Measurements from ENCODE around the gene IFT43.

GRCh38 chr14:76007379-76007778 lies 21.8 kb downstream of the IFT43 start:
- TF ChIP-seq NFE2L1 (CRISPR knock-in tag; IDR thresholded peaks at IDR 0.05) (no peak), ZNF219 (CRISPR knock-in tag; IDR thresholded peaks at IDR 0.05; ENCODE audit: borderline replicate concordance) (no peak), NR3C1 (CRISPR knock-in tag; conservative IDR thresholded peaks at IDR 0.05; ENCODE audit: low read depth) (no peak), CTCF (IDR thresholded peaks at IDR 0.05) (no peak), NR1H2 (CRISPR knock-in tag; IDR thresholded peaks at IDR 0.05) (no peak), ATF2 (CRISPR knock-in tag; IDR thresholded peaks at IDR 0.05; ENCODE audit: borderline replicate concordance, low read depth) (no peak), JUN (CRISPR knock-in tag; IDR thresholded peaks at IDR 0.05) (no peak), ZNF317 (CRISPR knock-in tag; IDR thresholded peaks at IDR 0.05; ENCODE audit: borderline replicate concordance, low read depth) (no peak), ETV6 (CRISPR knock-in tag; IDR thresholded peaks at IDR 0.05) (no peak), CREB1 (CRISPR knock-in tag; IDR thresholded peaks at IDR 0.05) (no peak), NFATC4 (CRISPR knock-in tag; IDR thresholded peaks at IDR 0.05) (no peak), OVOL2 (CRISPR knock-in tag; IDR thresholded peaks at IDR 0.05; ENCODE audit: borderline replicate concordance) (no peak), IRF1 (CRISPR knock-in tag; IDR thresholded peaks at IDR 0.05) (no peak)
